ENCODE measurements around the gene TPCN1.

Gene TPCN1

DNA sequence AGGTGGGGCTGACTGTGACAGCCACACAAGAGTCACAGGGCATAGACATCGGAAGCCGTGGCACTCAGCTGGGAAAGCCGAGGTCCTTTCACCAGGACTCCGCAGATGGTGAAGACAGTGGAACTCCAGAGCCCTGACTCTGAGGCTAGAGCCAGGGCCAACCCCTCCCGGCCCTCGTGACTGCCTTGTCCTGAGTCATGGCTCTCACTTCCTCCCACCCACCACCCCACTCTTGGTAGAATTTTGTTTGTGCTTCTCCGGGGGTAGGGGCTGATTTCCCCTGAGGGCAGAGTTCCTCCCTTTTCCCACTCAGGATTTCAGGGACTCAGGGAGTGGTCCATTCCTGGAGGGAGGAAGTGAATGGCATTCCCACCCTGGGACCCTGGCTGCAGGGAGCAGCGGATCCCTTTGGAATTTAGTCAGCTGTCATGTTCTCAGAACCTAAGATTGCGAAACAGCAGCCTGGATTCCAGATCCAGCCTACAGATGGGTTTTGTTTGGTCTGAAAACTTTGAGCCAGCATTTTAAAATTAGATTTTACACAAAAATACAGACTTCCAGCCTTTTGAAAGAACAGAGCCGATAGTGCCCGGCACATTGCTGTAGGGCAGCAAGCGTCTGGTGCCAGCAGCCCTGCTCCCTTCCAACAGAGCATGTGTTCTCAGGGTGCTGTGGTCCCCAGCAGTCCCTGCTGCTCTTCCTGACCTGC, 50.7 kb downstream of the TPCN1 start:
- no peaks in the 10 kb centered on the region for H3K9me3 Mint-ChIP-seq
- peaks cover 9% of the 10 kb centered on the region for H3K36me3 Mint-ChIP-seq (ENCODE audit: insufficient read depth)
- DNase-seq (no peak), ATAC-seq (replicated peaks) (no peak)
- H3K4me3 Mint-ChIP-seq: no peak overlapping the region
- no peaks in the 10 kb centered on the region for H3K4me1 Mint-ChIP-seq (ENCODE audit: low read depth in 2 of 2)
- no peaks in the 10 kb centered on the region for H3K27me3 Mint-ChIP-seq
- H3K27ac Mint-ChIP-seq: peak overlapping the region in 1 of 2 donors; percentile 67

DNA sequence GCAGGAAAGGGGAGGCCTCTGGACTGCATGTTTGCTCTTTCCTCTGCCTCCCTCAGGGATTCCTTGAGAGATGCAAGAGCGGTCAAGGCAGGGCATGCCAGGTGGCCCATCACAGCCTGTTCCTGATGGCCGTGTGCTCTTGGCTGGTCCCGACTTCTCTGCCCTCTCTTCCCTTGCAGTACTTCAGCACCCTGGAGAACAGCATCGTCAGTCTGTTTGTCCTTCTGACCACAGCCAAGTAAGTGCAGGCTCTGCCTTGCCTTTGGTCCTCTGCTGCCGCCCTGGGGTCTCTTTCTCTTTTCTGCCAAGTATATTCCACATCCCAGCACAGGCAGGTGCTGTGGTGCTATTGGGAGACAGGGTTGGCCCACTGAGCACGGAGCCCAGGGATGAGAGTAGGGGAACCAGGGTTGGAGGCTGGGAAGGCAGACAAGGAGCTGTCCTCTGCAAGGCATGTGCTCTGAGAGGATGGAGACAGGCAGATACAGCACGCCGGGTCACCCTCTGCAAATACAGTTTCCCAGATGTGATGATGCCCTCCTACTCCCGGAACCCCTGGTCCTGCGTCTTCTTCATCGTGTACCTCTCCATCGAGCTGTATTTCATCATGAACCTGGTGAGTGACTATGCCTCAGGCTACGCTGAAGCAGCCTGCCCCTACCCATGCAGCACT, 51.9 kb downstream of the TPCN1 start:
- H3K36me3 Mint-ChIP-seq (ENCODE audit: insufficient read depth): peaks cover 10% of the 10 kb centered on the region
- H3K27ac Mint-ChIP-seq: no peak overlapping the region
- H3K4me3 Mint-ChIP-seq: no peak overlapping the region
- ATAC-seq (replicated peaks): no peak
- no peaks in the 10 kb centered on the region for H3K27me3 Mint-ChIP-seq
- DNase-seq: no peak
- H3K9me3 Mint-ChIP-seq: no peaks in the 10 kb centered on the region
- H3K4me1 Mint-ChIP-seq (ENCODE audit: low read depth in 2 of 2): no peaks in the 10 kb centered on the region

GRCh38 chr12:113274848-113275247, 53.6 kb downstream of the TPCN1 start:
- no peaks in the 10 kb centered on the region for H3K27me3 Mint-ChIP-seq
- ATAC-seq (replicated peaks) (no peak), DNase-seq (no peak)
- no peaks in the 10 kb centered on the region for H3K4me1 Mint-ChIP-seq (ENCODE audit: low read depth in 2 of 2)
- no peaks in the 10 kb centered on the region for H3K9me3 Mint-ChIP-seq
- H3K36me3 Mint-ChIP-seq (ENCODE audit: insufficient read depth): peaks cover 10% of the 10 kb centered on the region
- H3K27ac Mint-ChIP-seq: no peak overlapping the region
- no peak overlapping the region for H3K4me3 Mint-ChIP-seq

GRCh38 chr12:113276306-113276705, 55.0 kb downstream of the TPCN1 start:
- DNase-seq: no peak
- Mint-ChIP-seq H3K9me3 (no peaks in the 10 kb centered on the region), H3K36me3 (ENCODE audit: insufficient read depth) (peaks cover 7% of the 10 kb centered on the region), H3K27me3 (no peaks in the 10 kb centered on the region), H3K4me3 (no peak overlapping the region), H3K4me1 (ENCODE audit: low read depth in 2 of 2) (no peaks in the 10 kb centered on the region), H3K27ac (no peak overlapping the region)
- no peak for ATAC-seq (replicated peaks)

GRCh38 chr12:113276946-113277500, 55.8 kb downstream of the TPCN1 start:
- ATAC-seq (replicated peaks) (no peak), DNase-seq (no peak)
- H3K36me3 Mint-ChIP-seq (ENCODE audit: insufficient read depth): peaks cover 7% of the 10 kb centered on the region
- H3K27me3 Mint-ChIP-seq: no peaks in the 10 kb centered on the region
- no peaks in the 10 kb centered on the region for H3K9me3 Mint-ChIP-seq
- H3K27ac Mint-ChIP-seq: no peak overlapping the region
- no peak overlapping the region for H3K4me3 Mint-ChIP-seq
- no peaks in the 10 kb centered on the region for H3K4me1 Mint-ChIP-seq (ENCODE audit: low read depth in 2 of 2)

DNA sequence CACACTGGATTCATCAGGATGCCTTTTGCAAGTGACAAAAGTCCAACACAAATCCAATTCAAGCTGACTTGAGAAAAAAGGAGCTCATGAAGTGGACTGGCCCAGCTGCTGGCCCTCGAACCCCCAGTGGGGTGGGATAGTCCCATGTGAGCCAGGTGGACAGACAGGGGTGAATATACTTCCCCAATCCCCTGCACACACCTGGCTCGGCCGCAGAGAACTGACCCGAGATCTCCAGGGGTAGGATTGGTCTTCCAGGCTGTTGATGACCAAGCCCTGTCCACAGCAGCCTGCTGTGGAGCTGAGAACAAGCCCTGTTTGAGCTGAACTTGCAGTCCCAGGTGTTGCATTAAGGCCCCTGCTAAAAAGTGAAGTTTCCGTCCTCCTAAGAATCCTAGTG, 56.2 kb downstream of the TPCN1 start:
- Mint-ChIP-seq H3K27ac (peak overlapping the region in 1 of 2 donors; percentile 68), H3K36me3 (ENCODE audit: insufficient read depth) (peaks cover 7% of the 10 kb centered on the region), H3K27me3 (no peaks in the 10 kb centered on the region), H3K4me3 (no peak overlapping the region), H3K9me3 (no peaks in the 10 kb centered on the region), H3K4me1 (ENCODE audit: low read depth in 2 of 2) (no peaks in the 10 kb centered on the region)
- no peak for ATAC-seq (replicated peaks)
- no peak for DNase-seq

DNA sequence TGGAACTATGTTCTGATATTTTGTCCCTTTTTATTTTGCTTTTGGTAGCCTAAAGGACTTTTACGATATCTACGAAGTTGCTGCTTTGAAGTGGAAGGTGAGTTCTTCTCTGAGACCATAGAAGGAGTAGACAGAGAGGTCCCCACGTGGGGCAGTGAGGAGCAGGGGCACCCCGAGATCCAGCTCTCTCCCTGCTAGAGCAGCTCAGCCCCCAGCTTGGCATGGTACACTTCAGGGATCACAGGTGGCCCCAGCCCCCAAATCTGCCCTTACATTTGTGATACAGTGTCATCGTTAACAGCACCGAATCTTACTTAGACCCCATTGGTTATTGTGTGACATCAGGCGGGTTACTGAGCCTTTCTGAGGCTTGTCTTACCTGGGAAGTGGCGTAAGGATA, 56.9 kb downstream of the TPCN1 start:
- no peak overlapping the region for H3K4me3 Mint-ChIP-seq
- H3K36me3 Mint-ChIP-seq (ENCODE audit: insufficient read depth): peaks cover 7% of the 10 kb centered on the region
- H3K27me3 Mint-ChIP-seq: no peaks in the 10 kb centered on the region
- H3K9me3 Mint-ChIP-seq: no peaks in the 10 kb centered on the region
- H3K4me1 Mint-ChIP-seq (ENCODE audit: low read depth in 2 of 2): no peaks in the 10 kb centered on the region
- H3K27ac Mint-ChIP-seq: peak overlapping the region; percentile 68 to 70
- DNase-seq (no peak), ATAC-seq (replicated peaks) (no peak)

- Mint-ChIP-seq H3K36me3 (ENCODE audit: insufficient read depth) (peaks cover 7% of the 10 kb centered on the region), H3K4me1 (ENCODE audit: low read depth in 2 of 2) (no peaks in the 10 kb centered on the region), H3K9me3 (no peaks in the 10 kb centered on the region), H3K4me3 (no peak overlapping the region), H3K27me3 (no peaks in the 10 kb centered on the region), H3K27ac (peak overlapping the region in 1 of 2 donors; percentile 70)
- ATAC-seq (replicated peaks): no peak
- DNase-seq: no peak
These were observed 57.4 kb downstream of the TPCN1 start for GRCh38 chr12:113278633-113279032.

GRCh38 chr12:113284751-113285150, 63.5 kb downstream of the TPCN1 start:
- no peak for ATAC-seq (replicated peaks)

GRCh38 chr12:113285679-113286610, 64.7 kb downstream of the TPCN1 start:
- ATAC-seq (replicated peaks) (no peak), DNase-seq (no peak)
- no peaks in the 10 kb centered on the region for H3K9me3 Mint-ChIP-seq
- no peaks in the 10 kb centered on the region for H3K36me3 Mint-ChIP-seq (ENCODE audit: insufficient read depth)
- H3K4me3 Mint-ChIP-seq: no peak overlapping the region
- no peaks in the 10 kb centered on the region for H3K27me3 Mint-ChIP-seq
- peaks cover 0 to 4% of the 10 kb centered on the region in 2 donors for H3K4me1 Mint-ChIP-seq (ENCODE audit: low read depth in 2 of 2)
- no peak overlapping the region for H3K27ac Mint-ChIP-seq

More at GRCh38 chr12:113284751-113285150, 63.5 kb downstream of the TPCN1 start:
- DNase-seq: no peak
- no peak overlapping the region for H3K27ac Mint-ChIP-seq
- H3K36me3 Mint-ChIP-seq (ENCODE audit: insufficient read depth): no peaks in the 10 kb centered on the region
- no peak overlapping the region for H3K4me3 Mint-ChIP-seq
- no peaks in the 10 kb centered on the region for H3K9me3 Mint-ChIP-seq
- H3K4me1 Mint-ChIP-seq (ENCODE audit: low read depth in 2 of 2): peaks cover 0 to 4% of the 10 kb centered on the region in 2 donors
- no peaks in the 10 kb centered on the region for H3K27me3 Mint-ChIP-seq

GRCh38 chr12:113286712-113287111, 65.4 kb downstream of the TPCN1 start:
- H3K4me1 Mint-ChIP-seq (ENCODE audit: low read depth in 2 of 2): peaks cover 0 to 4% of the 10 kb centered on the region in 2 donors
- no peaks in the 10 kb centered on the region for H3K9me3 Mint-ChIP-seq
- DNase-seq (no peak), ATAC-seq (replicated peaks) (no peak)
- H3K36me3 Mint-ChIP-seq (ENCODE audit: insufficient read depth): no peaks in the 10 kb centered on the region
- H3K4me3 Mint-ChIP-seq: no peak overlapping the region
- H3K27me3 Mint-ChIP-seq: no peaks in the 10 kb centered on the region
- no peak overlapping the region for H3K27ac Mint-ChIP-seq

GRCh38 chr12:113287146-113287898, 66.1 kb downstream of the TPCN1 start:
- no peak for ATAC-seq (replicated peaks)
- no peaks in the 10 kb centered on the region for H3K9me3 Mint-ChIP-seq
- H3K27ac Mint-ChIP-seq: no peak overlapping the region
- peaks cover 0 to 4% of the 10 kb centered on the region in 2 donors for H3K4me1 Mint-ChIP-seq (ENCODE audit: low read depth in 2 of 2)
- H3K27me3 Mint-ChIP-seq: no peaks in the 10 kb centered on the region
- DNase-seq: no peak
- no peak overlapping the region for H3K4me3 Mint-ChIP-seq
- H3K36me3 Mint-ChIP-seq (ENCODE audit: insufficient read depth): no peaks in the 10 kb centered on the region

GRCh38 chr12:113287899-113288282, 66.6 kb downstream of the TPCN1 start:
- H3K9me3 Mint-ChIP-seq: no peaks in the 10 kb centered on the region
- H3K27me3 Mint-ChIP-seq: no peaks in the 10 kb centered on the region
- ATAC-seq (replicated peaks) (no peak), DNase-seq (no peak)
- H3K36me3 Mint-ChIP-seq (ENCODE audit: insufficient read depth): no peaks in the 10 kb centered on the region
- no peak overlapping the region for H3K27ac Mint-ChIP-seq
- H3K4me1 Mint-ChIP-seq (ENCODE audit: low read depth in 2 of 2): peaks cover 0 to 4% of the 10 kb centered on the region in 2 donors
- no peak overlapping the region for H3K4me3 Mint-ChIP-seq
